Loucy (cell line): ENCODE measurements around the gene DYNC2H1.

Experiments used
- EZH2phosphoT487 ChIP-seq: fragments of 200-600 bp; IDR thresholded peaks from 2 replicates; pipeline ENCODE4 v1.6.1; 2018; ENCODE audit warnings: antibody characterized with exemption, mild to moderate bottlenecking, moderate library complexity, borderline replicate concordance
- TF ChIP-seq, protein P1 (sequence below): fragments of 200-600 bp; sonication (generic); conservative IDR thresholded peaks from 2 replicates; pipeline ENCODE4 v1.5.1; 2014; ENCODE audit warnings: mild to moderate bottlenecking, antibody characterized with exemption, low read length

DNA sequence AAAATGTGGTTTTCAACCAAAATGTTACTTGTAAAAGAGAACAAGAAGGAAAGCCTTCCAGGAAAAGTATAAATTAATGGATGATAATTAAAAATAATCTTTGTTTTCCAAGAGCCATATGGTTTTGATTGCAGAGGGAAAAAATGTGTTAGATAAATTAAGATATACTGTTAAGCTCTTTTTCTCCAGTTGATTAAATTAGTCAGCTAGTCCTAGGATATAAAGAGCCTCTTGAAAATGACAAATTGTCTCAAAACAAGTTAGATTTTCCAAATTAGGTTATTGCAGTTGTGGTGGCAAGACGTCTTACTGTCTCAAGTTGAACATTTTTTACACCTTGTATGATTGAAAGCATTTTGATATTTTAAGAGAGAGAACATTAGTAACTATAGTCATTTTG is 110.9 kb downstream of the DYNC2H1 start:
- TF ChIP-seq, protein P1, sequence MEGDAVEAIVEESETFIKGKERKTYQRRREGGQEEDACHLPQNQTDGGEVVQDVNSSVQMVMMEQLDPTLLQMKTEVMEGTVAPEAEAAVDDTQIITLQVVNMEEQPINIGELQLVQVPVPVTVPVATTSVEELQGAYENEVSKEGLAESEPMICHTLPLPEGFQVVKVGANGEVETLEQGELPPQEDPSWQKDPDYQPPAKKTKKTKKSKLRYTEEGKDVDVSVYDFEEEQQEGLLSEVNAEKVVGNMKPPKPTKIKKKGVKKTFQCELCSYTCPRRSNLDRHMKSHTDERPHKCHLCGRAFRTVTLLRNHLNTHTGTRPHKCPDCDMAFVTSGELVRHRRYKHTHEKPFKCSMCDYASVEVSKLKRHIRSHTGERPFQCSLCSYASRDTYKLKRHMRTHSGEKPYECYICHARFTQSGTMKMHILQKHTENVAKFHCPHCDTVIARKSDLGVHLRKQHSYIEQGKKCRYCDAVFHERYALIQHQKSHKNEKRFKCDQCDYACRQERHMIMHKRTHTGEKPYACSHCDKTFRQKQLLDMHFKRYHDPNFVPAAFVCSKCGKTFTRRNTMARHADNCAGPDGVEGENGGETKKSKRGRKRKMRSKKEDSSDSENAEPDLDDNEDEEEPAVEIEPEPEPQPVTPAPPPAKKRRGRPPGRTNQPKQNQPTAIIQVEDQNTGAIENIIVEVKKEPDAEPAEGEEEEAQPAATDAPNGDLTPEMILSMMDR: no peak
- no peak for TF ChIP-seq EZH2phosphoT487
